Stimulated activated CD8-positive, alpha-beta memory T cell treated with anti-CD3 and anti-CD28 coated beads, Interleukin-4, amount 100 ng/mL, for 24 hours (primary cell): ENCODE data around the gene HOXD9.

Experiments
- DNase-seq: peaks from one replicate; pipeline ENCODE4 v3.0.0-alpha.2; 2020; ENCODE audit warnings: low read depth

The HOXD9 gene

GRCh38 chr2:176169181-176169580, 46.7 kb downstream of the HOXD9 start:
- no peak for DNase-seq

- no peak for DNase-seq
These were observed 47.2 kb downstream of the HOXD9 start for GRCh38 chr2:176169711-176170110.

- DNase-seq: no peak
These were observed 48.2 kb downstream of the HOXD9 start for GRCh38 chr2:176170602-176171305.

GRCh38 chr2:176171351-176172006, 49.0 kb downstream of the HOXD9 start:
- no peak for DNase-seq

- no peak for DNase-seq
These were observed 49.7 kb downstream of the HOXD9 start for GRCh38 chr2:176172007-176172894.

- DNase-seq: no peak
These were observed 50.5 kb downstream of the HOXD9 start for GRCh38 chr2:176172895-176173566.

- DNase-seq: no peak
These were observed 51.3 kb downstream of the HOXD9 start for GRCh38 chr2:176173567-176174381.

- no peak for DNase-seq
These were observed 51.9 kb downstream of the HOXD9 start for GRCh38 chr2:176174382-176174823.
